Natural killer cell treated with Interleukin-12 subunit alpha and Interleukin-12 subunit beta and Interleukin-15 and Interleukin-18, amount 100 ng/mL, for 72 hours (primary cell): Measurements from ENCODE around the gene PLXNB2. TPM values are rescaled to one million over a fixed set of nuclear protein-coding genes. Genes with fewer than 3 reads are reported as not detected.
A peak's percentile ranks its signal among the peaks of the same experiment; 100 is the strongest.

Experiments
- ATAC-seq, 2 donors: fragments of 150-1000 bp; cut with Tn5 transposase in 1 of 2; sonication (Bioruptor Pico), chemical (Tn5 transposase) in 1 of 2; 2 replicates each; pipeline ENCODE4 v1.10.0; 2021
- DNase-seq: peaks from one replicate; pipeline ENCODE4 v3.0.0; 2022; ENCODE audit warnings: low spot score
- H3K27ac Mint-ChIP-seq, 2 donors: 1 replicate in 1 of 2; 2 replicates in 1 of 2; pipeline ENCODE4 v1.8.0; 2022; ENCODE audit warnings: mixed read lengths in 2 of 2, mild to moderate bottlenecking in 1 of 2, moderate library complexity in 1 of 2
- H3K27me3 Mint-ChIP-seq, 2 donors: 1 replicate in 1 of 2; 2 replicates in 1 of 2; pipeline ENCODE4 v1.8.0; 2022; ENCODE audit warnings: mixed read lengths in 2 of 2
- H3K36me3 Mint-ChIP-seq: one replicate; pipeline ENCODE4 v1.8.0; 2022; ENCODE audit warnings: mixed read lengths
- H3K4me1 Mint-ChIP-seq, 2 donors: 1 replicate in 1 of 2; 2 replicates in 1 of 2; pipeline ENCODE4 v1.8.0; 2022; ENCODE audit warnings: low read depth in 2 of 2, mixed read lengths in 2 of 2, mild to moderate bottlenecking in 1 of 2
- H3K4me3 Mint-ChIP-seq: one replicate; pipeline ENCODE4 v1.8.0; 2022; ENCODE audit warnings: mixed read lengths
- H3K9me3 Mint-ChIP-seq: 2 replicates; pipeline ENCODE4 v1.8.0; 2022; ENCODE audit warnings: mixed read lengths
- total RNA-seq, 2 donors: library from RNA; stranded (reverse); gene quantifications; one replicate each; pipeline ENCODE4 v1.2.3, GENCODE V29; 2022

PLXNB2 gene
- total RNA-seq, 2 donors from 2014 or later: 4.4 to 5.5 TPM

- ATAC-seq: no peak
- no peaks in the 10 kb centered on the region for H3K36me3 Mint-ChIP-seq
- no peak overlapping the region for H3K4me3 Mint-ChIP-seq
- H3K27me3 Mint-ChIP-seq: no peaks in the 10 kb centered on the region
- DNase-seq: peak; percentile 56
- H3K4me1 Mint-ChIP-seq: peaks cover 7 to 12% of the 10 kb centered on the region in 2 donors
- no peak overlapping the region for H3K27ac Mint-ChIP-seq
- no peaks in the 10 kb centered on the region for H3K9me3 Mint-ChIP-seq
Observed at GRCh38 chr22:50318698-50319411, 11.4 kb upstream of the PLXNB2 start.

DNA sequence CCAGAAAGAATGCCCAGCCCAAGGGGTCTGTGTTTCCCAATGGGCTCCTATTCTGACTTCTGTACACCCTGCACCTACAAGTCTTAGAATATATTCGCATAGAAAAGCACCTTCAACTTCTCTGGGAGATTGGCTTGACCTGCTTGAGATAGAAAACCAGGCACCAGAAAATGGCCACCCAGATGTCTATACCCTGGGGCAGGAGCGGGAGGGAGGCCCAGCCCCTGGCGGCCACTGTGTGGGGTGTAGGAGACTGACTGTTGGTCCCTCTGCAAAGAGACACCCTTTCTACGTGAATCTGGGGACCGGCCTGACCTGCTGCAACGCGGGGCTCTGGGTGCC, 10.9 kb upstream of the PLXNB2 start:
- Mint-ChIP-seq H3K27me3 (no peaks in the 10 kb centered on the region), H3K36me3 (no peaks in the 10 kb centered on the region), H3K4me3 (no peak overlapping the region), H3K27ac (no peak overlapping the region), H3K9me3 (no peaks in the 10 kb centered on the region), H3K4me1 (peaks cover 7 to 12% of the 10 kb centered on the region in 2 donors)
- DNase-seq (no peak), ATAC-seq (no peak)

GRCh38 chr22:50317674-50318073, 10.2 kb upstream of the PLXNB2 start:
- DNase-seq: peak; percentile 34
- Mint-ChIP-seq H3K4me1 (peaks cover 7 to 12% of the 10 kb centered on the region in 2 donors), H3K9me3 (no peaks in the 10 kb centered on the region), H3K27ac (no peak overlapping the region), H3K36me3 (no peaks in the 10 kb centered on the region), H3K4me3 (no peak overlapping the region), H3K27me3 (no peaks in the 10 kb centered on the region)
- ATAC-seq: no peak

DNA sequence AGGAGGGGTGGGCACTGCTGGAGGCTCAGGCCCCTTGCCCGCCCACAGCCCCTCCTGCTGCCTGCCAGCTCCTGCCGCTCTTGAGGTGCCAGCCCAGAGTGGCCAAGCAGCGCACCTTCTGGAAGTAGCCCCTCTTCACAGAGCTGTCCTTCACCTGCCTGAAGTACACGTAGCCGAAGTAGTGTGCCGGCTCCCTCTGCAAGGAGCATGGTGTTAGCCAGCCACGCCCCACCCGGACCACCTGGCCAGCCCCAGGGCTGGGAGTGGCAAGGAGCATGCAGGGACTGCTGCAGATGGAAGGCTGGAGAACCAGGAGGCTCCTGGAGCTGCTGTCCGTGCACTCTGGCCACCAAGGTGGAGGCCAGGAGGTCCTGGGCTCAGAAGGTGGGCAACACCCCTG, 9.7 kb upstream of the PLXNB2 start:
- Mint-ChIP-seq H3K36me3 (no peaks in the 10 kb centered on the region), H3K4me3 (no peak overlapping the region), H3K9me3 (no peaks in the 10 kb centered on the region)

DNA sequence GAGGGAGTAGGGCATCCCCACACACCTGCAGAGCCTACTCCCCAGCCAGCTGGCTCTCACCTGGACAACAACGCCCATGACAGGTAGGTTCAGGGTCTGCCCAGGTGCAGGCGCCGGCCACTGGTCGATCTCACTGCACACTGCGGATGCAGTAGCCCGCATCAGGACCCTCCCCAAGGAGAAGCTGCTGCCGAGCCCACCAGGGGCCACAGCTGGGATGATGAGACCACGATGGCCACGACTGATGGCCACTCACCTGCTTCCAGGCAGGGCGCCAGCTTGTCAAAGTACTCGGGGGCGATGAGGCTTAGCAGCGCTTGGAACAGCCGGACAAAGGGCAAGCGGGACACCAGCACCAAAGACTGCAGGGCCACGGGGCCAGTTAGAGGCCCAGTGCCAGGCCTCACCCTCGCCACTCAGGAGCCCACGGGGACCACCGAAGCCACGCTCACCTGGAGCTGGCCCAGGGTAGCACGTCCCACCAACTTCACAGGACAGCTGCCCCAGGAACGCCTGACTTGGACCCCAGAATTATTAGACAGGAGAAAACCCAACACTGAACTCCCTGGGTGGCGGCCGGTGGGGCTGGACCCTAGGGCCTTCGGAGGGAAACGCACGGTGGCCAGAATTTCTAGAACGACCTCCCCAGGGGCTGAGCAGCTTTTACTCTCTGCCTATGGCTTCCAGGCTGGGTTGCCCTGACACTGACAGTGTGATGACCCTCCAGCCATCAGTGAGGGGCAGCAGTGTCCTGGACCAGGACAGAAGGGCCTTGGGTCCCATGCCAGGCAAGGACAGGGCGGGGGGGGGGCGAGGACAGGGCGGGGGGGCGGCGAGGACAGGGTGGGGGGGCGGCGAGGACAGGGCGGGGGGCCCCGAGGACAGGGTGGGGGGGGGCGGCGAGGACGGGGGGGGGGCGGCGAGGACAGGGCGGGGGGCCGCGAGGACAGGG, 8.9 kb upstream of the PLXNB2 start:
- DNase-seq: peak; percentile 51
- Mint-ChIP-seq H3K27ac (no peak overlapping the region), H3K27me3 (no peaks in the 10 kb centered on the region), H3K36me3 (no peaks in the 10 kb centered on the region), H3K9me3 (no peaks in the 10 kb centered on the region), H3K4me1 (peaks cover 7 to 12% of the 10 kb centered on the region in 2 donors), H3K4me3 (no peak overlapping the region)
- no peak for ATAC-seq

More for the DNA sequence above, 9.7 kb upstream of the PLXNB2 start:
- no peaks in the 10 kb centered on the region for H3K27me3 Mint-ChIP-seq
- H3K4me1 Mint-ChIP-seq: peaks cover 7 to 12% of the 10 kb centered on the region in 2 donors
- peak; percentile 40 for DNase-seq
- H3K27ac Mint-ChIP-seq: no peak overlapping the region
- no peak for ATAC-seq

- peak overlapping the region; percentile 59 for H3K4me3 Mint-ChIP-seq
- peak; percentile 56 for DNase-seq
- no peaks in the 10 kb centered on the region for H3K36me3 Mint-ChIP-seq
- peaks cover 7 to 12% of the 10 kb centered on the region in 2 donors for H3K4me1 Mint-ChIP-seq
- H3K9me3 Mint-ChIP-seq: no peaks in the 10 kb centered on the region
- peak overlapping the region in 1 of 2 donors; percentile 81 for H3K27ac Mint-ChIP-seq
- ATAC-seq: no peak
- H3K27me3 Mint-ChIP-seq: no peaks in the 10 kb centered on the region
Observed at GRCh38 chr22:50315289-50316113, 8.1 kb upstream of the PLXNB2 start.

DNA sequence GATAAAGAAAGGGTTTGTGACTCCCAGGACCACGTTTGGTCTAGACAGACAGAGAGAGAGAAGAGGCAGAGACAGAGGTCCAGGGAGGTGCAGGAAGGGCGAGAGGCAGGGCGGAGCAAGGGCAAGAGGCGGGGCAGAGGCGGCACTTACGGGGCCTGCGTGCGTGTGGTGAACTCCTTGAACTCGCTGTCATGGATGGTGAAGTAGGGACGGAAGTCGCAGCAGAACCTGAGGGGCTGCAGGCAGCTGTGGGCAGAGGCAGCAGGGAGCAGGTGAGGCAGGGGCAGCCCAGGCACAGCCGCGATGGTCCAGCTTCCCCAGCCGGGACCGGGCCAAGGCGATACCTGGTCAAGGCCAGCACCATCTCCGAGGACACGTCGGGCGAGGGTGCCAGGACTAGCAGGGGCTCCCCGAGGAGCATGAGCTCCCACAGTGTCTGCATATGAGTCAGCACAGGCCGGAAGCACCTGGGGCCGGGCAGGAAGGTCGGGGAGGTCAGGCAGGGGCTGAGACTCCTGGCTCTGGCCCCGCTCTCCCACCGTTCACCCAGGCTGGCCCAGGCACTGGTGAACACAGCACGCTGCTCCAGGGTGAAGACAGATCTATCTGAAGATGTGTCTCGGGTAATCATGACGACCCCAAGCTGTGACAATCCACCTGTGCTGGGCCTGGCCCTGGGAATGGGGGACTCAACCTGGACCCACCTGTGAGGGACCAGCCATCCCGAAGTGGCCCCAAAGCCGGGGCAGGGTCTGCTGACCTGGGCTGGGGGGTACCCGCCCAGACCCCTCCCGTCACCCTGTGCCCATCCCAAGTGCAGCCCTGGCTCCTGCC, 7.2 kb upstream of the PLXNB2 start:
- peak overlapping the region; percentile 75 to 81 for H3K27ac Mint-ChIP-seq
- peak; percentile 93 to 94 for ATAC-seq
- peaks cover 7 to 12% of the 10 kb centered on the region in 2 donors for H3K4me1 Mint-ChIP-seq
- peak overlapping the region; percentile 90 for H3K4me3 Mint-ChIP-seq
- H3K9me3 Mint-ChIP-seq: no peaks in the 10 kb centered on the region
- no peaks in the 10 kb centered on the region for H3K36me3 Mint-ChIP-seq
- peak; percentile 85 for DNase-seq
- H3K27me3 Mint-ChIP-seq: no peaks in the 10 kb centered on the region

DNA sequence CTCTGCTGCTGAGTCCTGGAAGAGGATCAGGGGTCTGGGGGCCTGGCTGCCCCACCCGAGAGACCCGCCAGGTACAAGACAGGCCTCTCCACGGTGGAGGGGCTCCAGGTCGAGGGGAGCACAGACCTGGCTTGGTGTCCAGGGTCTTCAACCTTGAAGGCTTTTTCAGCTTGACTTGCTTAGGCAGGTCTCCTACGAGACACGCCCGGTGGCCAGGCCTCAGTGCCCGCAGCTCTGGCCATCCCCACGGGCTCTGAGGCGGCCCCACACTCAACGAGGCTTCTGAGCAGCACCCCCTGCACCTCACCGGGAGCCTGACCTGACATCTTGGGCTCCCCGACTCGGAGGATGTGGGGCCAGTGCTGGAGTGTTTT, 6.6 kb upstream of the PLXNB2 start:
- Mint-ChIP-seq H3K27ac (peak overlapping the region; percentile 57 to 75), H3K4me3 (peak overlapping the region; percentile 90), H3K36me3 (no peaks in the 10 kb centered on the region), H3K4me1 (peaks cover 7 to 12% of the 10 kb centered on the region in 2 donors), H3K9me3 (no peaks in the 10 kb centered on the region), H3K27me3 (no peaks in the 10 kb centered on the region)
- DNase-seq (no peak), ATAC-seq (no peak)

DNA sequence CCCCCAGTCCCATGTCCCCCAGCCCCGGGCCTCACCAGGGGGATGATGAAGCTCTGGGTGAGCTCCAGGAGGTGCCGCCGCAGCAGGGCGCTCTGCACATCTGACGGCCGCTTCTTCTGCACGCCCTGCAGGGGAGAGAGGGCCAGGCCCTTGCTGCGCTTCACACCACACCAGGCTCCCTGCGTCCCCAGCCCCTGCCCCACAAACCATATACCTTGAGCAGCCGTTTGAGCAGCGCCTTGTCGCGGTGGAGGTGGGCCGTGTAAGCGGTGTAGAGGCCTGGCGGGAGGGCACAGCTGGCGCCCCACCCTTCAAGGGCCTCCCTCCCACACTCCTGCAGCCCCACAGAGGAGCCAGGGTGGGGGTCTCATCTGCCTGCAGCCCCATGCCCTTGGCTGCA, 6.2 kb upstream of the PLXNB2 start:
- Mint-ChIP-seq H3K4me1 (peaks cover 7 to 12% of the 10 kb centered on the region in 2 donors), H3K4me3 (peak overlapping the region; percentile 90), H3K27ac (peak overlapping the region in 1 of 2 donors; percentile 57), H3K27me3 (peaks cover 0 to 2% of the 10 kb centered on the region in 2 donors), H3K9me3 (no peaks in the 10 kb centered on the region), H3K36me3 (no peaks in the 10 kb centered on the region)
- no peak for DNase-seq
- ATAC-seq: no peak

DNA sequence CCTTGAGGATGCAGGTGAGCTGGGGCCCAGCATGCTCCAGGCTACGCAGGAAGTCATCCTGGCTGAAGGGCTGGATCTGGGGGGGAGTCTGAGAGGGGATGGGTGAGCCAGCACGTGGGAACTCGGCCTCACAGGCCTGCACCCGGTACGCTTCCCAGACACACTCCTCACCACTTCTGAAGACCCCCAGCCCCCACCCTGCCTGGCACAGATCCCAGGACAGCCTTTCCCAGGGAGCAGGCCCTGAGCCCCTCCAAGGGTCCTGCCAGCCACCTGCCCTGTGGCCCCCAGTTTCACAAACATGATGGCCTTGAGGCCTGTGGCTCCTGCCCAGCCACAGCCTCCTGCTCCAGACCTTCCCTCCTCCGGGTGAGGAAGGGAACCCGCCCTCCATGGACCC, 5.6 kb upstream of the PLXNB2 start:
- no peak for DNase-seq
- H3K27me3 Mint-ChIP-seq: peaks cover 0 to 2% of the 10 kb centered on the region in 2 donors
- ATAC-seq: no peak
- H3K36me3 Mint-ChIP-seq: no peaks in the 10 kb centered on the region
- H3K27ac Mint-ChIP-seq: no peak overlapping the region
- peaks cover 7 to 12% of the 10 kb centered on the region in 2 donors for H3K4me1 Mint-ChIP-seq
- no peaks in the 10 kb centered on the region for H3K9me3 Mint-ChIP-seq
- H3K4me3 Mint-ChIP-seq: no peak overlapping the region

DNA sequence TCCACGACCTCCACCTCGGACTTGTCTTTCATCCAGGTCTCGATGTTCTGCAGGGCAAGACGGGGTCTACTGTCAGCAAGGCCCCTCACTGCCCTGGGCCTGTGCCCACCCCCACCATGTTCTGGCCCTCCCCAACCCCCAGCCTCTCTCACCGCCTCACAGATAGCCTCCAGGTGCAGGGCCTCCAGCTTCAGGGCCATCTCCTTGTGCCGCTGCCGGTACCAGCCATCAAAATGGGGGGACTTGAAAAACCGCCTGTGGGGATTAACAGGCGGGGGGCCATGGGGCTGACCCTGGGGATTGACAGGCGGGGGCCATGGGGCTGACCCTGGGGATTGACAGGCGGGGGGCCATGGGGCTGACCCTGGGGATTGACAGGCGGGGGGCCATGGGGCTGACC, 4.9 kb upstream of the PLXNB2 start:
- H3K27me3 Mint-ChIP-seq: peaks cover 0 to 2% of the 10 kb centered on the region in 2 donors
- no peak for DNase-seq
- H3K27ac Mint-ChIP-seq: no peak overlapping the region
- peaks cover 7 to 12% of the 10 kb centered on the region in 2 donors for H3K4me1 Mint-ChIP-seq
- ATAC-seq: no peak
- no peak overlapping the region for H3K4me3 Mint-ChIP-seq
- no peaks in the 10 kb centered on the region for H3K36me3 Mint-ChIP-seq
- H3K9me3 Mint-ChIP-seq: no peaks in the 10 kb centered on the region

- H3K4me1 Mint-ChIP-seq: peaks cover 7 to 12% of the 10 kb centered on the region in 2 donors
- H3K27ac Mint-ChIP-seq: no peak overlapping the region
- H3K4me3 Mint-ChIP-seq: no peak overlapping the region
- no peaks in the 10 kb centered on the region for H3K9me3 Mint-ChIP-seq
- no peaks in the 10 kb centered on the region for H3K36me3 Mint-ChIP-seq
- H3K27me3 Mint-ChIP-seq: peaks cover 0 to 2% of the 10 kb centered on the region in 2 donors
- no peak for ATAC-seq
- DNase-seq: no peak
Observed at GRCh38 chr22:50311606-50312351, 4.3 kb upstream of the PLXNB2 start.
